A549 (cell line): ENCODE results near the gene INVS. TPM values are rescaled to one million over a fixed set of nuclear protein-coding genes. Genes with fewer than 3 reads are reported as not detected.

ENCODE experiments used
- ATAC-seq, 2 experiments: fragments of 200-7000 bp in 1 of 2; fragments of >200 bp in 1 of 2; cut with Nextera tagmentation in 1 of 2; cut with Tn5 transposase in 1 of 2; 3 replicates each; pipeline versions ENCODE4 v1.8.0 to v1.9.1; 2018 to 2020; ENCODE audit warnings: mild to moderate bottlenecking in 1 of 2, moderate library complexity in 1 of 2
- CTCF ChIA-PET: fragments of 300-600 bp; sonication (Branson Sonifier 250); formaldehyde crosslinking; extraction: SDS; loops from one replicate; lab custom pipeline; 2021; ENCODE audit warnings: antibody characterized with exemption, inconsistent platforms; lab: Yijun Ruan, JAX
- POLR2A ChIA-PET: fragments of 350-600 bp; formaldehyde crosslinking; extraction: SDS; loops from one replicate; lab custom pipeline; 2021; ENCODE audit warnings: antibody characterized with exemption, inconsistent platforms; lab: Yijun Ruan, JAX
- DNase-seq, 2 experiments: peaks; one replicate each; pipeline versions ENCODE4 v3.0.0 to v3.0.0-alpha.2; 2011 to 2016; ENCODE audit warnings: low read depth in 1 of 2, low spot score in 1 of 2
- FAIRE-seq: peaks from 2 replicates; lab custom pipeline; 2011; peaks lifted over from hg19 to GRCh38; lab: Jason Lieb, UNC
- H3K27ac ChIP-seq, 2 experiments: fragments of >200 bp; sonication (Bioruptor Twin); formaldehyde crosslinking; 3 replicates each; pipeline ENCODE4 v1.5.1; 2016 to 2017
- H3K4me1 ChIP-seq: fragments of >200 bp; sonication (Bioruptor Twin); formaldehyde crosslinking; 3 replicates; pipeline ENCODE4 v1.6.1; 2016
- H3K4me2 ChIP-seq: fragments of >200 bp; sonication (Bioruptor Twin); formaldehyde crosslinking; 3 replicates; pipeline ENCODE4 v1.6.1; 2016
- H3K4me3 ChIP-seq: fragments of >200 bp; sonication (Bioruptor Twin); formaldehyde crosslinking; 3 replicates; pipeline ENCODE4 v1.5.1; 2016
- H3K9me3 ChIP-seq: fragments of >200 bp; sonication (Bioruptor Twin); formaldehyde crosslinking; 3 replicates; pipeline ENCODE4 v1.6.1; 2016
- CBX2 ChIP-seq: fragments of 200-600 bp; sonication (generic); IDR thresholded peaks from 2 replicates; pipeline ENCODE4 v1.6.1; 2016; ENCODE audit warnings: low read depth, mild to moderate bottlenecking, borderline replicate concordance
- CBX8 ChIP-seq: fragments of 200-600 bp; sonication (generic); IDR thresholded peaks from 2 replicates; pipeline ENCODE4 v1.6.1; 2016
- CEBPB ChIP-seq, 2 experiments: fragments of >200 bp in 1 of 2; sonication (Bioruptor Twin) in 1 of 2; formaldehyde crosslinking in 1 of 2; IDR thresholded peaks; 2 replicates each; pipeline ENCODE4 v1.6.1; 2012 to 2016
- CHD2 ChIP-seq: fragments of 150-350 bp; IDR thresholded peaks from 2 replicates; pipeline ENCODE4 v1.6.1; 2014; ENCODE audit warnings: low read length; ENCODE audit not compliant: partially characterized antibody
- EHF ChIP-seq: fragments of 250-450 bp; sonication (Bioruptor Pico); IDR thresholded peaks from 2 replicates; pipeline ENCODE4 v1.5.0; 2020; ENCODE audit warnings: mild to moderate bottlenecking
- EHMT2 ChIP-seq: fragments of 200-600 bp; sonication (generic); IDR thresholded peaks from 2 replicates; pipeline ENCODE4 v1.6.1; 2016; ENCODE audit warnings: antibody characterized with exemption, low read depth, mild to moderate bottlenecking, moderate library complexity
- HES2 ChIP-seq: fragments of >200 bp; sonication (Bioruptor Twin); formaldehyde crosslinking; IDR thresholded peaks from 2 replicates; pipeline ENCODE4 v1.6.1; 2016
- HEYL ChIP-seq: fragments of 250-450 bp; sonication (Bioruptor Pico); IDR thresholded peaks from 2 replicates; pipeline ENCODE4 v1.8.0; 2021; ENCODE audit warnings: mild to moderate bottlenecking, moderate library complexity
- HOXB13 ChIP-seq: fragments of 250-450 bp; sonication (Bioruptor Pico); IDR thresholded peaks from 2 replicates; pipeline ENCODE4 v1.5.0; 2020; ENCODE audit warnings: low read depth, mild to moderate bottlenecking, moderate library complexity
- JUN ChIP-seq, 2 experiments: fragments of >200 bp; sonication (Bioruptor Twin); formaldehyde crosslinking; IDR thresholded peaks; 2 replicates in 1 of 2; 3 replicates in 1 of 2; pipeline ENCODE4 v1.6.1; 2016 to 2017
- KDM1A ChIP-seq: fragments of 200-600 bp; sonication (generic); IDR thresholded peaks from 2 replicates; pipeline ENCODE4 v1.6.1; 2016; ENCODE audit warnings: low read depth, mild to moderate bottlenecking
- KDM5A ChIP-seq: fragments of 200-600 bp; sonication (generic); IDR thresholded peaks from 2 replicates; pipeline ENCODE4 v1.6.1; 2016; ENCODE audit warnings: antibody characterized with exemption, mild to moderate bottlenecking
- MYC ChIP-seq: IDR thresholded peaks from 2 replicates; pipeline ENCODE4 v1.6.1; 2012; ENCODE audit warnings: mild to moderate bottlenecking, inconsistent platforms, low read length, improper control_type of control experiment, borderline replicate concordance
- NR3C1 ChIP-seq: fragments of >200 bp; sonication (Bioruptor Twin); formaldehyde crosslinking; IDR thresholded peaks from 3 replicates; pipeline ENCODE4 v1.6.1; 2017
- PBX3 ChIP-seq: IDR thresholded peaks from 2 replicates; pipeline ENCODE4 v1.6.1; 2012
- PHF8 ChIP-seq: fragments of 200-600 bp; sonication (generic); IDR thresholded peaks from 2 replicates; pipeline ENCODE4 v1.6.1; 2016; ENCODE audit warnings: low read depth, mild to moderate bottlenecking, antibody characterized with exemption, moderate library complexity, borderline replicate concordance
- POLR2A ChIP-seq: IDR thresholded peaks from 2 replicates; pipeline ENCODE4 v1.6.1; 2012; ENCODE audit warnings: mild to moderate bottlenecking, low read length
- POLR2AphosphoS2 ChIP-seq: conservative IDR thresholded peaks from 2 replicates; pipeline ENCODE4 v1.6.1; 2012; ENCODE audit warnings: low read length, improper control_type of control experiment, inconsistent platforms
- RAD21 ChIP-seq, 2 experiments: fragments of >200 bp in 1 of 2; sonication (Bioruptor Twin) in 1 of 2; formaldehyde crosslinking in 1 of 2; IDR thresholded peaks in 1 of 2; conservative IDR thresholded peaks in 1 of 2; 2 replicates in 1 of 2; 3 replicates in 1 of 2; pipeline ENCODE4 v1.6.1; 2012 to 2018; ENCODE audit warnings: inconsistent platforms in 1 of 2
- RARB ChIP-seq: fragments of 250-450 bp; sonication (Bioruptor Pico); IDR thresholded peaks from 2 replicates; pipeline ENCODE4 v1.8.0; 2021; ENCODE audit warnings: mild to moderate bottlenecking, moderate library complexity
- RCOR1 ChIP-seq: fragments of 150-350 bp; IDR thresholded peaks from 2 replicates; pipeline ENCODE4 v1.6.1; 2014; ENCODE audit warnings: antibody characterized with exemption, low read length, low read depth
- RFX5 ChIP-seq: fragments of 450-650 bp; IDR thresholded peaks from 2 replicates; pipeline ENCODE4 v1.7.1; 2014; ENCODE audit warnings: antibody characterized with exemption, mild to moderate bottlenecking, moderate library complexity
- SMC3 ChIP-seq: fragments of >200 bp; sonication (Bioruptor Twin); formaldehyde crosslinking; IDR thresholded peaks from 3 replicates; pipeline ENCODE4 v1.6.1; 2018; ENCODE audit warnings: inconsistent platforms
- SREBF2 ChIP-seq: fragments of 450-650 bp; IDR thresholded peaks from 2 replicates; pipeline ENCODE4 v1.6.1; 2014; ENCODE audit warnings: mild to moderate bottlenecking, moderate library complexity
- TFCP2L1 ChIP-seq: fragments of 250-450 bp; sonication (Bioruptor Pico); IDR thresholded peaks from 2 replicates; pipeline ENCODE4 v1.5.0; 2021; ENCODE audit warnings: mild to moderate bottlenecking
- ZC3H11A ChIP-seq: fragments of 450-650 bp; IDR thresholded peaks from 2 replicates; pipeline ENCODE4 v1.6.1; 2014; ENCODE audit warnings: antibody characterized with exemption, mild to moderate bottlenecking
- ZSCAN20 ChIP-seq: fragments of 250-450 bp; sonication (Bioruptor Pico); IDR thresholded peaks from 2 replicates; pipeline ENCODE4 v1.8.0; 2022; ENCODE audit warnings: mild to moderate bottlenecking, moderate library complexity
- WGBS: methylation state at CpG from one replicate; pipeline ENCODE4 v1.1.6; 2017; ENCODE audit errors: missing lambda C conversion rate; 5-methylcytosine and 5-hydroxymethylcytosine counted together
- polyA plus RNA-seq, 4 experiments: library from polyadenylated mRNA; depleted of rRNA in 3 of 4; stranded (reverse); fragments of >200 nt; fragmentation: RNase III in 1 of 4; extraction: RNeasy Plus Mini Kit Qiagen cat#74134 plus additional on column Dnase treatment in 1 of 4; gene quantifications; 2 replicates in 3 of 4; 3 replicates in 1 of 4; pipeline ENCODE4 v1.2.3, GENCODE V29; 2011 to 2017
- TF ChIP-seq, protein P1 (sequence below): fragments of >200 bp; sonication (Bioruptor Twin); formaldehyde crosslinking; IDR thresholded peaks from 3 replicates; pipeline ENCODE4 v1.5.1; 2016
- TF ChIP-seq, protein P2 (sequence below): IDR thresholded peaks from 2 replicates; pipeline ENCODE4 v1.6.1; 2012

INVS gene
- polyA plus RNA-seq, 2 of the 4 experiments (the other 2 are of a cell fraction): 11.9 to 30.6 TPM

DNA sequence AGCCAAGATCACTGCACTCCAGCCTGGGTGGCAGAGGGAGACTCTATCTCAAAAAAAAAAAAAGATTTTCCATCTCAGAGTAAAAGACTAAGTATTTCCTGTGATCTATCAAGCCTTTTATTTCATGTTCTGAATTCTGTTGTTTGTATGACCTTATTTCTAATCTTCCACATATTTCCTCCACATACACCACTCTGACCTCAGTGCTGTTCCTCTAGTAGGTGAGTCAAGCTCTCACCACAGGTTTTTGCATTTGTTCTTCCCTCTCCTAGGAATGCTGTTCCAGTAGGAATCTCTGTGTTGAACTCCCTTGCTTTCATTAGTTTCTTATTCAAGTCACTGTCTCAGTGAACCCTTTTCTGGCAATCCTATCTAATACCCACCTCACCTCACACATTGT is 68.1 kb downstream of the INVS start:
- FAIRE-seq (no peak), DNase-seq (no peak), ATAC-seq (no peak)
- Histone ChIP-seq H3K27ac (no peak overlapping the region), H3K4me2 (no peak overlapping the region), H3K4me1 (no peaks in the 10 kb centered on the region), H3K9me3 (no peaks in the 10 kb centered on the region), H3K4me3 (no peak overlapping the region)
- ChIA-PET POLR2A (no interaction called here), CTCF (no interaction called here)
- no peak for TF ChIP-seq CEBPB (IDR thresholded peaks at IDR 0.05)
- no peak for TF ChIP-seq ZC3H11A

- Histone ChIP-seq H3K4me3 (no peak overlapping the region), H3K4me2 (no peak overlapping the region), H3K9me3 (peaks cover 6% of the 10 kb centered on the region; the same call in 2 of the 3 replicates), H3K27ac (no peak overlapping the region), H3K4me1 (no peaks in the 10 kb centered on the region)
- FAIRE-seq (no peak), DNase-seq (no peak), ATAC-seq (no peak)
- TF ChIP-seq CEBPB (IDR thresholded peaks at IDR 0.05): no peak
- no peak for TF ChIP-seq JUN (IDR thresholded peaks at IDR 0.05)
- no peak for TF ChIP-seq SREBF2
- TF ChIP-seq POLR2AphosphoS2: no peak
- no peak for TF ChIP-seq EHMT2
- TF ChIP-seq, protein P1, sequence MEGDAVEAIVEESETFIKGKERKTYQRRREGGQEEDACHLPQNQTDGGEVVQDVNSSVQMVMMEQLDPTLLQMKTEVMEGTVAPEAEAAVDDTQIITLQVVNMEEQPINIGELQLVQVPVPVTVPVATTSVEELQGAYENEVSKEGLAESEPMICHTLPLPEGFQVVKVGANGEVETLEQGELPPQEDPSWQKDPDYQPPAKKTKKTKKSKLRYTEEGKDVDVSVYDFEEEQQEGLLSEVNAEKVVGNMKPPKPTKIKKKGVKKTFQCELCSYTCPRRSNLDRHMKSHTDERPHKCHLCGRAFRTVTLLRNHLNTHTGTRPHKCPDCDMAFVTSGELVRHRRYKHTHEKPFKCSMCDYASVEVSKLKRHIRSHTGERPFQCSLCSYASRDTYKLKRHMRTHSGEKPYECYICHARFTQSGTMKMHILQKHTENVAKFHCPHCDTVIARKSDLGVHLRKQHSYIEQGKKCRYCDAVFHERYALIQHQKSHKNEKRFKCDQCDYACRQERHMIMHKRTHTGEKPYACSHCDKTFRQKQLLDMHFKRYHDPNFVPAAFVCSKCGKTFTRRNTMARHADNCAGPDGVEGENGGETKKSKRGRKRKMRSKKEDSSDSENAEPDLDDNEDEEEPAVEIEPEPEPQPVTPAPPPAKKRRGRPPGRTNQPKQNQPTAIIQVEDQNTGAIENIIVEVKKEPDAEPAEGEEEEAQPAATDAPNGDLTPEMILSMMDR: no peak
- TF ChIP-seq KDM5A: no peak
- TF ChIP-seq CBX8: no peak
- TF ChIP-seq RFX5: no peak
- TF ChIP-seq, protein P2, sequence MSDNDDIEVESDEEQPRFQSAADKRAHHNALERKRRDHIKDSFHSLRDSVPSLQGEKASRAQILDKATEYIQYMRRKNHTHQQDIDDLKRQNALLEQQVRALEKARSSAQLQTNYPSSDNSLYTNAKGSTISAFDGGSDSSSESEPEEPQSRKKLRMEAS: no peak
- no peak for TF ChIP-seq PHF8
- no peak for TF ChIP-seq MYC
- no peak for TF ChIP-seq NR3C1
- TF ChIP-seq ZSCAN20 (CRISPR knock-in tag): no peak
- no peak for TF ChIP-seq HOXB13 (CRISPR knock-in tag)
- no peak for TF ChIP-seq CBX2
- no peak for TF ChIP-seq RARB (CRISPR knock-in tag)
- TF ChIP-seq EHF: no peak
- 93% methylated on average over 5 of the region's 5 CpGs for WGBS
- ChIA-PET POLR2A (no interaction called here), CTCF (no interaction called here)
Observed at GRCh38 chr9:100167915-100168654, 69.0 kb downstream of the INVS start.

GRCh38 chr9:100170085-100170484 is 71.0 kb downstream of the INVS start:
- ChIA-PET POLR2A (no interaction called here), CTCF (no interaction called here)
- TF ChIP-seq SMC3 (no peak), TFCP2L1 (no peak), NR3C1 (no peak), POLR2A (no peak), HES2 (no peak), SREBF2 (no peak), EHF (no peak), PBX3 (no peak), RCOR1 (no peak), CHD2 (no peak), ZC3H11A (no peak), RARB (CRISPR knock-in tag) (no peak), KDM1A (no peak), POLR2AphosphoS2 (no peak), HEYL (no peak), RAD21 (conservative IDR thresholded peaks at IDR 0.05 in 1 of 2, IDR thresholded peaks at IDR 0.05 in 1 of 2) (no peak)
- H3K4me1 ChIP-seq: no peaks in the 10 kb centered on the region
- FAIRE-seq (no peak), ATAC-seq (no peak), DNase-seq (no peak)
- H3K4me2 ChIP-seq: no peak overlapping the region
- H3K9me3 ChIP-seq: peaks cover 18% of the 10 kb centered on the region
- H3K27ac ChIP-seq: no peak overlapping the region
- no peak overlapping the region for H3K4me3 ChIP-seq
